Pancreas (tissue), 10 donors: Measurements from ENCODE around the gene VPS37C. TPM values are rescaled to one million over a fixed set of nuclear protein-coding genes. Genes with fewer than 3 reads are reported as not detected.

Experiments used
- ATAC-seq, 4 donors: fragments of 200-7000 bp; cut with Tn5 transposase; one replicate each; pipeline versions ENCODE4 v1.8.0 to v1.9.1; 2020; ENCODE audit warnings: mild to moderate bottlenecking in 4 of 4, moderate library complexity in 4 of 4
- DNase-seq, 6 donors: peaks; one replicate each; pipeline ENCODE4 v3.0.0-alpha.2; 2020
- FAIRE-seq: peaks from 2 replicates; lab custom pipeline; 2012; peaks lifted over from hg19 to GRCh38; lab: Jason Lieb, UNC
- H3K27ac ChIP-seq, 4 donors: fragments of 200-600 bp; sonication (generic); 1 replicate in 3 of 4; 2 replicates in 1 of 4; pipeline versions ENCODE4 v1.5.0 to v1.8.0; 2020
- H3K27me3 ChIP-seq, 4 donors: fragments of 200-600 bp; one replicate each; pipeline ENCODE4 v1.8.0; 2021
- H3K36me3 ChIP-seq, 3 donors: fragments of 200-600 bp; sonication (generic) in 1 of 3; one replicate each; pipeline versions ENCODE4 v1.5.0 to v1.8.0; 2020 to 2021
- H3K4me1 ChIP-seq, 3 donors: fragments of 200-600 bp; one replicate each; pipeline ENCODE4 v1.8.0; 2021
- H3K4me3 ChIP-seq, 4 donors: fragments of 200-600 bp; sonication (generic) in 2 of 4; one replicate each; pipeline versions ENCODE4 v1.5.0 to v1.8.0; 2020 to 2021
- H3K9me3 ChIP-seq, 4 donors: fragments of 200-600 bp; one replicate each; pipeline ENCODE4 v1.8.0; 2021
- WGBS, 2 donors: extraction: QIAGEN DNeasy Blood & Tissue Kit; methylation state at CpG; one replicate each; pipeline ENCODE4 v1.1.7; 2013; 5-methylcytosine and 5-hydroxymethylcytosine counted together
- intact Hi-C, 3 donors: fragments of 100-400 bp; cut with DNase I; formaldehyde crosslinking; loops; one replicate each; pipeline versions ENCODE4 v1.11.1 to v1.14.2; 2022
- polyA plus RNA-seq, 2 donors: library from polyadenylated mRNA; stranded (reverse); fragments of 200-250 nt; gene quantifications; one replicate each; pipeline ENCODE4 v1.2.3, GENCODE V29; 2013
- total RNA-seq, 6 donors: library from RNA; stranded (reverse); fragmentation: NEBNext Ultra II Directional in 4 of 6; extraction: Animal tissue kit (Norgen Biotek cat#: 25700) in 4 of 6; gene quantifications; one replicate each; pipeline versions ENCODE4 v1.2.1 to v1.2.4, GENCODE V29; 2021 to 2023
- TF ChIP-seq, protein P1 (sequence below), 4 donors: fragments of 200-600 bp; sonication (generic) in 3 of 4; IDR thresholded peaks; one replicate each; pipeline versions ENCODE4 v1.5.0 to v1.8.0; 2021; ENCODE audit warnings: antibody characterized with exemption in 4 of 4
- donor health status: healthy with polysubstance abuse.
- donor health status: DM: no; HTN: no; CAD: no; lungs with moderate emphysema.
- donor health status: DM: no; HTN: no; CAD: no.
- donor health status: control.
- donor health status: control.
- donor health status: Bipolar disorder and iron deficiency.
- donor health status: DM: yes; HTN: yes; CAD: no.
- donor health status: DM: no; HTN: no; CAD: no.
- donor health status: DM: no; HTN: no; CAD: no.
- donor health status: DM: yes; HTN: yes; CAD: no.

VPS37C gene
- total and polyA plus RNA-seq, 8 donors, result 12.1 to 25.7 (median 16.2) TPM

- Histone ChIP-seq H3K27ac (no peak overlapping the region), H3K9me3 (no peaks in the 10 kb centered on the region), H3K27me3 (no peaks in the 10 kb centered on the region), H3K4me3 (no peak overlapping the region), H3K4me1 (peaks cover 0 to 8% (median 0%) of the 10 kb centered on the region in 3 donors), H3K36me3 (no peaks in the 10 kb centered on the region)
- WGBS, 2 donors, result 55 to 70% methylated on average over 9 of the region's 9 CpGs
- peak in 2 of 6 donors; percentile 41 to 49 for DNase-seq
- no peak for FAIRE-seq
- ATAC-seq, result peak in 1 of 4 donors; percentile 15
- intact Hi-C loops, result no loop called here
- TF ChIP-seq, protein P1, sequence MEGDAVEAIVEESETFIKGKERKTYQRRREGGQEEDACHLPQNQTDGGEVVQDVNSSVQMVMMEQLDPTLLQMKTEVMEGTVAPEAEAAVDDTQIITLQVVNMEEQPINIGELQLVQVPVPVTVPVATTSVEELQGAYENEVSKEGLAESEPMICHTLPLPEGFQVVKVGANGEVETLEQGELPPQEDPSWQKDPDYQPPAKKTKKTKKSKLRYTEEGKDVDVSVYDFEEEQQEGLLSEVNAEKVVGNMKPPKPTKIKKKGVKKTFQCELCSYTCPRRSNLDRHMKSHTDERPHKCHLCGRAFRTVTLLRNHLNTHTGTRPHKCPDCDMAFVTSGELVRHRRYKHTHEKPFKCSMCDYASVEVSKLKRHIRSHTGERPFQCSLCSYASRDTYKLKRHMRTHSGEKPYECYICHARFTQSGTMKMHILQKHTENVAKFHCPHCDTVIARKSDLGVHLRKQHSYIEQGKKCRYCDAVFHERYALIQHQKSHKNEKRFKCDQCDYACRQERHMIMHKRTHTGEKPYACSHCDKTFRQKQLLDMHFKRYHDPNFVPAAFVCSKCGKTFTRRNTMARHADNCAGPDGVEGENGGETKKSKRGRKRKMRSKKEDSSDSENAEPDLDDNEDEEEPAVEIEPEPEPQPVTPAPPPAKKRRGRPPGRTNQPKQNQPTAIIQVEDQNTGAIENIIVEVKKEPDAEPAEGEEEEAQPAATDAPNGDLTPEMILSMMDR (IDR thresholded peaks at IDR 0.05), result no peak
Observed at GRCh38 chr11:61119055-61119454, 42.2 kb downstream of the VPS37C start.

- no peak for FAIRE-seq
- TF ChIP-seq, protein P1 (IDR thresholded peaks at IDR 0.05), result no peak
- no peak for ATAC-seq
- H3K4me1 ChIP-seq, result peaks cover 0 to 8% (median 0%) of the 10 kb centered on the region in 3 donors
- no peaks in the 10 kb centered on the region for H3K27me3 ChIP-seq
- H3K9me3 ChIP-seq, result no peaks in the 10 kb centered on the region
- H3K27ac ChIP-seq, result no peak overlapping the region
- peak in 2 of 6 donors; percentile 35 to 36 for DNase-seq
- intact Hi-C loops, result no loop called here
- no peak overlapping the region for H3K4me3 ChIP-seq
- H3K36me3 ChIP-seq, result no peaks in the 10 kb centered on the region
- 73 to 90% methylated on average over 9 of the region's 9 CpGs for WGBS, 2 donors
Observed at GRCh38 chr11:61118406-61118805, 42.8 kb downstream of the VPS37C start.

GRCh38 chr11:61118004-61118403, 43.2 kb downstream of the VPS37C start:
- H3K4me3 ChIP-seq, result no peak overlapping the region
- no peaks in the 10 kb centered on the region for H3K9me3 ChIP-seq
- ATAC-seq (no peak), FAIRE-seq (no peak), DNase-seq (peak in 2 of 6 donors; percentile 30 to 42)
- peaks cover 0 to 8% (median 0%) of the 10 kb centered on the region in 3 donors for H3K4me1 ChIP-seq
- TF ChIP-seq, protein P1 (IDR thresholded peaks at IDR 0.05), result no peak
- 59 to 65% methylated on average over 9 of the region's 9 CpGs for WGBS, 2 donors
- H3K36me3 ChIP-seq, result no peaks in the 10 kb centered on the region
- intact Hi-C loops, result no loop called here
- no peaks in the 10 kb centered on the region for H3K27me3 ChIP-seq
- no peak overlapping the region for H3K27ac ChIP-seq

GRCh38 chr11:61117168-61117520, 44.1 kb downstream of the VPS37C start:
- Histone ChIP-seq H3K4me1 (peaks cover 0 to 8% (median 0%) of the 10 kb centered on the region in 3 donors), H3K36me3 (no peaks in the 10 kb centered on the region), H3K27ac (no peak overlapping the region), H3K27me3 (no peaks in the 10 kb centered on the region), H3K9me3 (no peaks in the 10 kb centered on the region), H3K4me3 (no peak overlapping the region)
- FAIRE-seq, result no peak
- WGBS, 2 donors, result 84 to 94% methylated on average over 2 of the region's 2 CpGs
- no peak for DNase-seq
- intact Hi-C loops, result no loop called here
- no peak for ATAC-seq
- TF ChIP-seq, protein P1 (IDR thresholded peaks at IDR 0.05), result no peak

GRCh38 chr11:61116426-61117167, 44.6 kb downstream of the VPS37C start:
- Histone ChIP-seq H3K27ac (no peak overlapping the region), H3K27me3 (no peaks in the 10 kb centered on the region), H3K4me3 (no peak overlapping the region), H3K36me3 (no peaks in the 10 kb centered on the region), H3K9me3 (no peaks in the 10 kb centered on the region), H3K4me1 (peaks cover 0 to 8% (median 0%) of the 10 kb centered on the region in 3 donors)
- no peak for ATAC-seq
- WGBS, 2 donors, result 71 to 83% methylated on average over 7 of the region's 7 CpGs
- FAIRE-seq, result no peak
- TF ChIP-seq, protein P1 (IDR thresholded peaks at IDR 0.05), result no peak
- DNase-seq, result no peak
- intact Hi-C loops, result no loop called here
